HG03060 (cell line): ENCODE measurements around the gene DNAJC18.
"Not testable (repeated sequence)": the region's sequence is repeated elsewhere in the genome, so short reads cannot be mapped to it uniquely, and the experiment has no call there.

Experiments
- ATAC-seq: cut with Tn5 transposase; IDR thresholded peaks from one replicate; pipeline ENCODE4 v1.9.1; 2021; ENCODE audit warnings: low read depth, moderate number of reproducible peaks; ENCODE audit not compliant: unreplicated experiment

The DNAJC18 gene

DNA sequence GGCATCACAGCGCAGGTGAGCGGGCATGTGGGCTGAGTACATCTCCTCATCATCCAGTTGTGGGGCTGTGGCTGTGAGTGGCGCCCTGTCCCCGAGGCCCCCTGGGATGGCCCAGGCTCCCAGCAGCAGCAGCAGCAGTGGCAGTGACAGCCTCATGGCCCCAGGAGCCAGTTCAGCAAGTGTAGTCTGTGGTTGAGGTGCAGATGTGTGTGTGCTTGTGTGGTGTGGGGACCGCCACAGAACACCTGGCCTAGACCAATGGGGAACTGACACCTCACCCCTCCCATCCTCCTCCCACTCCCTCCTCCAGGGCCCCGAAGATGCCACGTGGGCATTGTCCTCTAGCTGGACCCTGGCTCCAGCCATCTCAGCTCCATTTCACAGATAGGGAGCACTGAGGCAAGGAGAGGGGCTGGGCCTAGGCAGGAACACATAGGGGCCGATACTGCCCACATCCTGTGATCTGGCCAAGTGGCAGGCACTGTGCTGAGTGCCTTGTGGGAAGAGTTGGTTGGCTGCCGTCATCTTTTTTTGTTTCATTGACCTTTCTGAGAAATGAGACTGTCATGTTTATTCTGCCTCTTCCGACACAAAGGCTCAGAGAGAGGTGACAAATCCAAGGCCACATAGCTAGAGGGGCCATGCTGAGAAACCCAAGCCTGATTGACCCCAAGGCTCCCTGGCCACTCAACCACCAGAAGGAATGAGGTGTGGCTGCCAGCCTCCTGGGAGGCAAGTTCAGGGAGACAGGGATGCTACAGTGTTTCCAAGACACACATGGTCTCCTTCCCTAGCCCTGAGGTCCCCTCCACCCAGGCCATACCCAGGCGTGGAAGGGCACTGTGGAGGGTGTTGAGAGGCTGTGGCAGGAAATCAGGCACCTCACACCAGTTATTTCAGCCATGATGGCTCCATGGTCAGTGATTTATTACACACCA is 49.4 kb downstream of the DNAJC18 start, which contains the start of gene MZB1:
Gene MZB1 (minus strand): TSS at position 213 of the 938 bp plus-strand sequence. CDS start 57 bp downstream, at position 156.
- peak; percentile 31 for ATAC-seq

DNA sequence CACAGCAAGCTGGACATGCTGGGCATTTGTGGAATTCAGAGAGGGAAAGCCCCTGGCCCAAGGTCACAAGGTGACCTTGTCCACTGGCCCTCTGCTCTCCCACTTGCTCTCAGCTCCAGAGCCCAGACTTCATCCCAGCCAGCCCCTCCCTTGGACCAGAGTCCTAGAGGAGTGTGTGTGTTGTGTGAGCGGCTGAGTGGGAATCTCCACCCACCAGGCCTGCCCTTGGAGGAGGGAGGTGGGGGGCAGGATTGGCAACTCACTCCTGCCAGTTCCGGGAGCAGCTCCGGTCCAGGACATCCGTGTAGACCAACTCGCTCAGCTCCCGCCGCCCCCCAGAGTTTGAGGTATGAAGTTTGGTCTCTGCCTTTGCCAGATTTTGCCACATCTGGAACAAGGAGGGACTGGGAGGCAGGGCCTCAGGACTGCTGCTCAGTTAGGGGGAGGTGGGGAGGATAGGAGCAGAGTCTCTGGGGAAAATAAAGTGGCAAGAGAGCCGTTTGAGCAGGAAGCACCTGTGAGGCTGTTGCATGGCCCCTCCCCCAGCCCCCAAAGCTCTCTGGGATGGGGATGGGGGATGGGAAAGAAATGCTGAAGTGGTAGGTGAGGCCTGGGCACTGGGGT is 51.0 kb downstream of the DNAJC18 start:
- no peak for ATAC-seq

DNA sequence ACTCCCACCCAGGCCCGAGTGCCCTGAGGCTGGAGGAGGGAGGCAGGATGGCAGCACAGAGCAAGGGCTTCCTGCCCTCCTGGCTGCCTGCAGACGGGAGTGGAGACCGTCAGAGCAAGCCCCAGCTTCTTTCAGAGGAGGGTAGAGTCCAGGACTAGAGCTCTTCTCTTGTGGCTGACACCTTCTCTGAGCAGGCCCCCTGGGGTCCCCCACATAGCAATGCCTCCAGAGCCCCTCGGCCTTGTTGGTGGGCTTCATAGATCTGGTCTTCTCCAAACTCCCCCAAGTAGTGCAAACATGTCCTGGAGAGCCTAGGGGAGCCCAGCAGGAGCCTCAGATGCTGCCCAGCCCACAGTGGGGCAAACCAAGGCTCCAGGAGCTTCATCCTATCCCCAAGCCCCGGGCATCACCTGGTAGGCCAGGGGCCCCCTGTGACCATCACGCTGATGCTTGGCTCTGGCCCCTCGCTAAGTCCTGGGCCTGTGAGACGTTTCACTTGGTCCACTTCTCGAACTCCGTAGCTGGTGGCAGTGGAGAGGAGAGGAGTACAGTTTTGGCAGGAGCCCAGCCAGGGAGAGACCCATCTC is 51.6 kb downstream of the DNAJC18 start:
- no peak for ATAC-seq

DNA sequence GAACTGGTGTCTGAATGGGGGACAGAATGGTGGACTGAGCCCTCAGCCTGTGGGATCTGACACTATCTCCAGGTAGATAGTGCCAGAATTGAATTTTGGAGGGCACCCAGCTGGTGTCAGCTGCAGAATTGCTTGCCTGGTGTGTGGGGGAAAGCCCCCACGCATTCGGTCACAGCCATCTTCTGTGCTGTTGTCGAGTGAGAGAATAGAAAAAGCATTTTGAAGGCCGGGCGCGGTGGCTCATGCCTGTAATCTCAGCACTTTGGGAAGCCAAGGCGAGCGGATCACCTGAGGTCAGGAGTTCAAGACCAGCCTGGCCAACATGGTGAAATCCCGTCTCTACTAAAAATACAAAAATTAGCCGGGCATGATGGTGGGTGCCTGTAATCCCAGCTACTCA is 52.4 kb downstream of the DNAJC18 start:
- ATAC-seq: not testable (repeated sequence)

DNA sequence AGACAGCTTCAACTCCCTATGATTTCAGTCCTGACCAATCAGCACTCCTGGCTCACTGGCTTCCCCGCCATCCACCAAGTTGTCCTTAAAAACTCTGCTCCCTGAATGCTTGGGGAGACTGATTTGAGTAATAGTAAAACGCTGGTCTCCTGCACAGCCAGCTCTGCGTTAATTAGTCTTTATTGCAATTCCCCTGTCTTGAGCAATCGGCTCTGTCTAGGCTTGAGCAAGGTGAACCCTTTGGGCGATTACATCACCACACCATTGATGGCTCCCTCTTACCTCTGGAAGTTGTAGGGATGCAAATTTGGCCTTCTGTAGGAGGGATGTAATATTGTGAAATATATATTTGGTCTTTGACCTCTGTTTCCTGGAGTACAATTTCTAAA is 53.3 kb downstream of the DNAJC18 start:
- no peak for ATAC-seq

DNA sequence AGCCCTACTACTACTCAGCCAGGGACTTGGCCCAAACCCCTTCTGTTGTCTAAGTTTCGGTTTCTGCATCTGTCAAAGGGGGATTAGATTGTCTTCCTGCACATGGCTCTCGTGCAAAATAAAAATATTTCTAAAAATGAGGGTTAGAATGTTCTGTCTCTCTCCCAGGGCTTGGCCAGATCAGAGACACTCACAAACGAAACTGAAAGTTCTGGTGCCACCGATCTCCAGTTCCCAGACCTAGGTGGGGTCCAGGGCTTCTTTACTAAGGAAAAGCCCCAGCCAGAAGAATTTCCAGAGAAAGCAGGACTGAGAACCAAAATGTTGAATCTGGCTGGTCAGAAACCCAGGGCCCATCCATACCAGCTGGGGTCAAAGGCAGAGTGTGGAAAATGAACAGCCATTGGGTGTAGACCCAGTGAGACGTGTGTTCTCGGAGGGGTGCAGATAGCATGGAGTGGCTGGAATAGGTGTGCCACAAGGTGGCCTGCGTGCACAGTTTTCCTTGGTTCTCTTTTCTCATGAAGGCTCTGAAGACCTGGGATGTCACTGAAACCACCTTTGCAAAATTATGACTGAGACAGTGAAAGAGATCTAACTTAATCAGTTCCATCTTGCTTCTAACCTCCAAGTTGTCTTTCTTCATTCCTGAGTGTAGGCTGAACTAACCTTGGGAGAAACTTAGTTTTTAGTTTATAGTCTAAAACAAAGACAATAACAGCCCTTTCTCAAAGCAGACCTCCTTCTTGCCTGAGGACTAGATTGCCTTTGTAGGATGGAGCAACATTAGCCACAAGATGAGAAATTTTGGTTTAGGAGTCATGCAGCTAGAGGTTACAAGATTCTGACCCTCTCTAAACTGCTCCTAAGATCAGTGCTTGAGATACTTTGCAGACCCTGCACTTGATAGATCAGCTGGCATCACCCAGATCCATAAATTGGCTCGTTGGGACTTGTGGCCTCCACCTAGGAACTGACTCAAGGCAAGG is 54.0 kb downstream of the DNAJC18 start:
- ATAC-seq: no peak

DNA sequence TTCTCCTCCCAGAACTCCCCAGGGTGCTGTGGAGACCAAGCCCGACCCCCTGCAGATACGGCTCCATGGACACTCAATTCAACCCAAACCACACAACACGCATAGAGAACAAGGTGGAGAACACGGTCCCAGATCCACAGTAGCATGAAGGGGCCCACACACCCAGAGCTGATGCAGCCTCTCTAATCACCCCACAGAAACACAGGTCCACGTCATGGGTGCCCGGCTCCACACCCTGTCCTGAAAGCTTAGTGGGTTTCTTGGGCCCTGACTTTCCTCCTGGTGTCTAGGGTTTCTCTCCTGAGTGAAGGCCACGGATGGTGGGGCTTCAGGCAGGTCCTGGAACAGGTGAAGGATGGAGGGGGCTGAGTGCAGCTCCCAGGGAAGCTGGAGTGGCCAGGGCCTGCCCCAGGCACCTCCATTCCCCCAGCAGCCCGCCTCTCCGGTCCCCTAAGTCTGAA is 54.7 kb downstream of the DNAJC18 start:
- ATAC-seq: no peak

DNA sequence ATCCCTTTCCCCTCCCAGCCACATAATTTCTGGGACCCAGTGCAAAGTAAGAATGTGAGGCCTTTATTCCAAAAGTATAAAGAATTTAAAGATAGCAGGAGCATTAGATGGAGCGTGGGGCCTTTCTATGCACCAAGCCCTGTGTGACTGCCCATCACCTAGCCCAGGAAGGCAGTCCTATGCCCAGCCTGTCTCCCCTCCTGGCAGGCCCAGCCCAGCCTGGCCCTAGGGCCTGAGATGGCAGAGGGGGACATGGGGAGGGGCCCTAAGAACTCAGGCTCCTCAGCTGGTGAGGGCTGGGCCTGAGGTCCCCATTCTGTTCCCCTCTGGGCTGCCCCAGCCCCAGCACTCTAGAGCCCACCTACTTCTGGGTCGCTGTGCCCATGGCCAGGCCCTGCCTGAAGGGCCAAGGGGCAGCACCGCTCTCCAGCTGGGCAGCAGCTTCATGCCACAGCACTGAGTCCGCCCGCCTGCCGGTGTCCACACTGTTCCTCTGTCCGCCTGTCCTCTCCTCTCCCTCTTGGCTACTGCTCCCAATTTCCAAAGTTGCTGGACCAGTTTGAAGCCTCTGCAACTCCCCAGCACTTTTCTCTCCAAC is 55.2 kb downstream of the DNAJC18 start:
- ATAC-seq: no peak

DNA sequence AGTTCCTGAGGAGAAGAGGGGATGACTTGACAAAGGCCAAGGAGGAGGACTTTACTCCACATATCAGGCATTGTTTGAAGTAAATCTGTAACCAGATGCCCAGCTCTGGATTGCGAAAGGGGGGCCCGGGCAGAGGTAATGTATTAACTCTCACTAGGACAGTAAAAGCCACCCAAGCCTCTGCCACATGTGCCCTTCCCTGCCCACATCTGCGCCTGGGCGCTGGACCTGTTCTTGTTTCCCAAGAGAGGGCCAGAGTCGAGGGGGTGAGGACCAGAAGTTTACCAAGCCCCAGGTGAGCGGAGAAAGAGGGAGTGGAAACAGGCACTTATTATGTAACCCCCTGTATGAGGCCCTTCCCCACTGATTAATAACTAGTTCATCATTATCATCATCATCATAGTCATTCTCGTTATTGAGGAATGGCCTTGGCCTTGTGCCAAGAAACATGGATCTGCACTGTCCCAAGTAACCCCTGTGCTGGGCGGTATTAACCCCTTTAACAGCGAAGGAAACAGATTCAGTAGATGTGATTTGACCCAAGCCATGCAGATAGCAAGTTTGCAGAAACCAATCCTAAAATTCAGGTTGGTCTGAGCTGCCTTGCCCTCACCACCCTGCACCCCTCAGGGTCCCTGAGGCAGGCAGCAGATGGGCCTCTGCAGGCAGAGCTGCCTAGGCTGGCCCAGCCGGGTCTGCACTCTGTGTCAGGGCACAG is 55.9 kb downstream of the DNAJC18 start, which contains the start of gene SLC23A1:
Gene SLC23A1 (minus strand): TSS at position 23 of the 718 bp plus-strand sequence. CDS start 44 bp downstream, outside the sequence.
- ATAC-seq: no peak

DNA sequence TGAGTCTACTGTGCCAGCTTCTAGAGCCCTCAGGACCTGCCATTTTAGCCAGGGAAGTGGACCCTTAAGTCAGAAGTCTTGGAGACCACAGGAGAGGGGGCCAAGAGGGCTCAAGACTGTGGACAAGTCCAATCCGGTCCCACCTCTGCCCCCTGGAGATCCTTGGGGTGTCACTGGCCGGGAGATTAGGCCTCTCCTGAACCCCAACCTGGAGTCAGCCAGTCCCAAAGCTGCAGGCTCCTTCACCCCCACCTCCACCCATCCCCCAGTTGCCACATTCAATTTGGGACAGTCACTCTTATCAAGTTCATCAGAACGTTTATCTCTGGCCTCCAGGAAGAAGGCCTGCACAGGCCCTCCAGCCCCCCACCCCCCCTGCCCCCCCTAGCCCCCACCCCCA is 56.5 kb downstream of the DNAJC18 start:
- no peak for ATAC-seq

DNA sequence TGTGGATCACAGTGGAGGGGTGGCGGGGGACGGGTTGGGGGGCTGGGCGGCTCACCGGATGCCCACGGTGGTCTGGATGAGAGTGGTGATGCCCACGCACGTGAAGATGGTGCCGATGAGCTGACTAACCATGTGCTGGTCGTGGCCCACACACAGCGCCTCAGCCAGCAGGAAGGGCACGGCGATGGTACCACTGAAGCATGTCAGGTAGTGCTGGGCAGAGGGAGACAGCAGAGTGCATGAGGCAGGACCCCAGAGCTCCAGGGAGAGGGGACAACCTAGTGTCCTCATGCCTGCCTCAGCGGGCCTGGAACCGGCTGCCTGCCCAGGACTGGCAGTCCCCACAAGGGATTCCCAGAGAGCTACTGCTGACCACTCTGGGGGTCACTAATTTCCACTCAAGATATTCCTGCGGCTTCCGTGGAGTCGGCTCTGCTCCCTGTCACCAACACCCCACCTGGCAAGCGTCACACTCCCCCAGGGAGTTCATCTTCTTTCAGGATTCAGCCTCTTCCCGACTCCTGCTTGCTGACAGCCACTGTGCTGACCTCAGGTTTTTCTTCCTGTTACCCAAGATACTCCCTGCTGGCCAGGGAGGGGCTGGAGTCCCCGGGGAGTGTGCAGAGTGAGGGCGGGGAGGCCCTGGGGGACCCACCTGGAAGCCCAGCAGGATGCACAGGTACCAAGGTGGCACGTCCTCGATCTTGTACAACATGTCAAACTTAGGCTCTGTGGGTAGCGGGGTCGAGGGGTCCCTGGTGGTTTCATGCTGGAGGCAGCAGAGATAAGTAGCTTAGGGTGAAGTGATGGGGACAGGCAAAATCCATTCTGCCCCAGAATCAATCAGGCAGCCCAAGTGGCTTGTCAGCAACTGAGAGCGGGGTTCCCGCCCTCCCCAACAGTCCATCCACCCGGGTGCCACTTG is 57.2 kb downstream of the DNAJC18 start:
- no peak for ATAC-seq

DNA sequence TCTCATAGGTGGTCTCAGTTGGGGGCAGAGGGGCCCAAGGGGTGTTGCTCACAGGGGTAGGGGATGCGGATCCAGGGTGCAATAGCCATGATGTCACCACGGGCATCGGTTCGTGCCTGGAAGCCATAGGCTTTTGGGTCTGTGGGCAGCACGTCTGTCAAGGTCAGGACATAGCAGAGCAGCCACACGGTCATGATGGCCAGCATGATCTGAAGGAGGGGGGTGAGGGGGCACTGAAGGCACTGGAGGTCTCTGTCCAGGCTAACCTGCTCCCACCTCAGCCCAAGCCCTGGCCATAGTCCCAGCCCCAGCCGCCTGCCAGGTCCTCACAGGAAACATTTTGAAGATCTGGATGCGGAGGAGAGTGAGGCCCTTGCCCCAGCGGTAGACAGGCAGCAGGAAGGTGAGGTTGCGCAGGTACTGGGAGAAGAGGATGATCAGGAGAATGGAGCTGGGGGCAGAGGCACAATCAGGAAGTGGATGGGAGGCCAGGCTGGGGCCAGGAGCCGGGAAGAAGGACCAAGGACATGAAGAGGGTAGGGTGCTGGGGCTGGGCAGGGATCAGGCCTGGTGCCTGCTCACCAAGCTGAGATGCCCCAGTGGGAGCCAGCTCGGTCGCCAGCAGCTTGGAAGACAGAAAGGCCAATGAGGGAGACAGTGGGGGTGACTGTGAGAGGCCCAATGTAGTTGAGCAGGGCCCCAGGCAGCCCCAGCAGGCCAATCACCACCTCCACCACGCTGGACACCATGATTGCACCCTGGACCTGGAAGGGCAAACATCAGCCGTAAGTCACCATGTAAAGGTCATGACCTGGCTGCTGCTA is 59.5 kb downstream of the DNAJC18 start:
- ATAC-seq: no peak

DNA sequence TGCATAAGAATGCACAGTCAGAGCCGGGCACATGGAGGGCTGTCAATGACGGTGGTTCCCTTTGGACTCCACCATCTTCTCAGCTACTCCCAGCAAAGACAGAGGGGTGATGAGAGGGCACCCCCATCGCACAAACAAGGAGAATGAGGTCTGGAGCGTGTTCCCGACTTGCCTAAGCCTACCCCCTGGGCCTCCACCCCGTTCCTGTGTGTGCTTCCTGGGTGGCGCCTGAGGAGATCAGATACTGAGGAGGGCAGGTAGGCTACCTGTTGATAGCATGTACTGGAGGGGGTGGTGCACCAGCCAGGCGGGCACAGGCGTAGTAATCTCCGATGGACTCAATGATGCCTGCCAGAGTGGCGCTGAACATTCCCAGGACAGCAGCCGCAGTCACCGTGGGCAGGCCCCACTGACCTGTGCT is 60.4 kb downstream of the DNAJC18 start:
- no peak for ATAC-seq

DNA sequence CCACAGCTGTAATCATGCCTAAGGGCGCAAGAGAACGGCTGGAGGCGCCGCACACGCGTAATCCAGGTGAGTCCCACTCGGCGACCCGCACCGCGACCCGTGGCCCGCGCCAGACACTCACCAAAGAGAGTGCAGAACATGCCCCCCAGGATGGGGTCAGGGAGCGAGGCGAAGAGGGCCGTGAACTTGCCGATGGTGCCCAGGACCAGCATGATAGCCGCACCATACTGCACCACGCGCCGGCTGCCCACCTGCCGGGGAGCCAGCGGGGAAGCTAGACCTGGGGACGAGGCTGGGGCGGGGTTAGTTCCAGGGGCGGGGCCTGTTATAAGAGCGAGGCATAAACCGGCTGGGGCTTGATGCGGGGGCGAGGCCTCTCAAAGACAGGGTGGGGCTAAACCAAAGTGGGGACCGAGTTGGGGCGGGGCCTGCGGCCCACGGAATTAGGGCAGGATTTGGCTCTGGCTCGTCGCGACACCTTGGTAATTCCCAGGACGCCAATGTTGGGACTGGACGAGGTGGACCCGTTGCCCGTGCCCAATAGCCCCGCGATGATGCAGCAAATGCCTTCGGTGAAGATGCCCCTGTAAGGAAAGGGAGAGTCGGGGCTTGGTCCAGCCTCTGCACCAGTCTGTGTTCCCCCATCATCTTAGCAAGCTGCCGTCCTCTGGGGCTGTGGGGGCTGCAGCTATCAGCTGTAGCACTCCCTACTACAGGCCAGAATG is 61.1 kb downstream of the DNAJC18 start:
- no peak for ATAC-seq

DNA sequence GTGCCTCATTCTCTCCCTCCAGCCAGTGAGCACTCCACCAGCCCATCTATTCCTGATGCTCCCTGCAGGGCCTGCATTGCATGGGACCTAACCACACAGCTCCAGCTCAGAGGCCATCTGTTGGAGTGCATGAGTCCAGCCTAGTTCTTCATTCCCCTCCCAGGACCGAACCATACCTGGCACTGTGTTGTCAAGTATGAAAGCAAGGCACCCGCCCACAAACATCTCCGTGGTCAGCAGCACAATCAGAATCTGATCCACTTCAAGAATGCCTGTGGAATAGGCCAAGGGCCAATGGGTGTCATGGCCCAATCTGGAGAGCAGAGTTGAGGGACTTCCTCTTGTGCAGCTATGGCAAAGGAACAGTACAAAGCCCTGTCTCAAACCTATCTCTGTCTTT is 62.1 kb downstream of the DNAJC18 start:
- ATAC-seq: no peak

DNA sequence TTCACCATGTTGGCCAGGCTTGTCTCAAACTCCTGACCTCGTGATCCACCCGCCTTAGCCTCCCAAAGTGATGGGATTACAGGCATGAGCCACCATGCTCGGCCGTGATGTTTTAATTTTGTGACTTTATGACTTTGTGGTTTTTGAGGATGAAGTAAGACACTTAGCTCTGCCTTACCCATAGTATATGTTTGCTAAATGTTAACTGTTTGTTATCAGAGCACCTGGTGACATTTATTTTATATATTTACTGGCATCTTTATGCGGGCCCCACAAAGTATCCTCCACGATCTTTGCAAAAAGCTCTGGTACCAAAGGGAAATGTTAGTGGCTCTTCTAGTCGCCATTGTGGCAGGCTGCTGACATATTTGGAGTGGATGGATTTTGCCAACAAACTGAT is 63.0 kb downstream of the DNAJC18 start:
- ATAC-seq: no peak
